ENCODE data around the gene EMC6.

Gene EMC6

GRCh38 chr17:3656755-3657587 is 11.6 kb upstream of the EMC6 start:
- DNase-seq, result no peak

GRCh38 chr17:3657588-3657869 is 11.1 kb upstream of the EMC6 start:
- no peak for DNase-seq

- no peak for DNase-seq
Measured at GRCh38 chr17:3657874-3658783, 10.5 kb upstream of the EMC6 start.

- DNase-seq, result no peak
Measured at GRCh38 chr17:3658784-3659449, 9.7 kb upstream of the EMC6 start.

- DNase-seq, result peak; percentile 76
Measured at GRCh38 chr17:3659541-3660111, 9.0 kb upstream of the EMC6 start.

GRCh38 chr17:3660311-3660891 is 8.2 kb upstream of the EMC6 start:
- no peak for DNase-seq

GRCh38 chr17:3663102-3664011 is 5.3 kb upstream of the EMC6 start:
- DNase-seq, result no peak

GRCh38 chr17:3665834-3666233 is 2.8 kb upstream of the EMC6 start:
- no peak for DNase-seq

GRCh38 chr17:3666516-3666915 is 2.1 kb upstream of the EMC6 start:
- no peak for DNase-seq

GRCh38 chr17:3667366-3668278 is 990 bp upstream of the EMC6 start:
- peak; percentile 94 for DNase-seq

- no peak for DNase-seq
Measured at GRCh38 chr17:3669085-3669347, 404 bp downstream of the EMC6 start.

- DNase-seq, result no peak
Measured at GRCh38 chr17:3669548-3669947, 936 bp downstream of the EMC6 start.

- no peak for DNase-seq
Measured at GRCh38 chr17:3672571-3672970, 4.0 kb downstream of the EMC6 start.

GRCh38 chr17:3675886-3676285 is 7.3 kb downstream of the EMC6 start:
- DNase-seq, result no peak

- DNase-seq, result peak; percentile 22
Measured at GRCh38 chr17:3678095-3678820, 9.6 kb downstream of the EMC6 start.

- DNase-seq, result no peak
Measured at GRCh38 chr17:3678821-3679530, 10.4 kb downstream of the EMC6 start.

GRCh38 chr17:3679531-3680126 is 11.0 kb downstream of the EMC6 start:
- no peak for DNase-seq

GRCh38 chr17:3681057-3681456 is 12.4 kb downstream of the EMC6 start:
- DNase-seq, result no peak

GRCh38 chr17:3681565-3681964 is 13.0 kb downstream of the EMC6 start:
- DNase-seq, result no peak

All from fibroblast of upper back skin (primary cell).